Activated T-cell treated with anti-CD3 and anti-CD28 coated beads, Interleukin-2, amount 50 U/mL, for 4 hours (primary cell): Measurements from ENCODE around the gene EHMT2. TPM values are rescaled to one million over a fixed set of nuclear protein-coding genes. Genes with fewer than 3 reads are reported as not detected.
"Not testable (repeated sequence)": the region's sequence is repeated elsewhere in the genome, so short reads cannot be mapped to it uniquely, and the experiment has no call there.

ENCODE experiments used
- ATAC-seq, 2 donors: fragments of 200-7000 bp; cut with Tn5 transposase; one replicate each; pipeline ENCODE4 v1.10.0; 2021
- DNase-seq: peaks from one replicate; pipeline ENCODE4 v3.0.0-alpha.2; 2020
- H3K27me3 Mint-ChIP-seq: one replicate; pipeline ENCODE4 v1.8.0; 2021; ENCODE audit warnings: low read depth, mixed read lengths
- H3K36me3 Mint-ChIP-seq: one replicate; pipeline ENCODE4 v1.8.0; 2022; ENCODE audit warnings: mixed read lengths; ENCODE audit not compliant: insufficient read depth
- H3K4me1 Mint-ChIP-seq: one replicate; pipeline ENCODE4 v1.8.0; 2021; ENCODE audit warnings: low read depth, mixed read lengths
- H3K4me3 Mint-ChIP-seq: one replicate; pipeline ENCODE4 v1.8.0; 2021; ENCODE audit warnings: mild to moderate bottlenecking, moderate library complexity, mixed read lengths
- H3K9me3 Mint-ChIP-seq: one replicate; pipeline ENCODE4 v1.8.0; 2021; ENCODE audit warnings: mixed read lengths
- total RNA-seq, 3 donors: library from RNA; stranded (reverse); gene quantifications; one replicate each; pipeline ENCODE4 v1.2.1, GENCODE V29; 2021

The EHMT2 gene
- total RNA-seq, 3 donors from 2014 or later, result 52.8 to 70.9 (median 67.8) TPM

GRCh38 chr6:31927242-31927862, 29.9 kb upstream of the EHMT2 start, which contains the start of gene C2:
TSS of gene C2 (plus strand) at chr6:31927717. CDS start at chr6:31927753, 36 bp downstream.
- Mint-ChIP-seq H3K4me1 (no peaks in the 10 kb centered on the region), H3K36me3 (no peaks in the 10 kb centered on the region), H3K4me3 (no peak within 1 kb of the TSS), H3K9me3 (no peaks in the 10 kb centered on the region), H3K27me3 (no peaks in the 10 kb centered on the region)
- ATAC-seq (no peak), DNase-seq (no peak)

- Mint-ChIP-seq H3K9me3 (no peaks in the 10 kb centered on the region), H3K36me3 (no peaks in the 10 kb centered on the region), H3K4me1 (no peaks in the 10 kb centered on the region), H3K27me3 (no peaks in the 10 kb centered on the region), H3K4me3 (no peak overlapping the region)
- ATAC-seq, result peak in 1 of 2 donors; percentile 30
- no peak for DNase-seq
Measured at GRCh38 chr6:31922942-31923341, 25.4 kb upstream of the EHMT2 start.

- H3K9me3 Mint-ChIP-seq, result no peaks in the 10 kb centered on the region
- H3K4me3 Mint-ChIP-seq, result no peak overlapping the region
- no peak for DNase-seq
- no peaks in the 10 kb centered on the region for H3K36me3 Mint-ChIP-seq
- H3K27me3 Mint-ChIP-seq, result peaks cover 3% of the 10 kb centered on the region
- ATAC-seq, result no peak
- no peaks in the 10 kb centered on the region for H3K4me1 Mint-ChIP-seq
Measured at GRCh38 chr6:31920811-31921210, 23.3 kb upstream of the EHMT2 start.

- Mint-ChIP-seq H3K9me3 (no peaks in the 10 kb centered on the region), H3K4me3 (no peak overlapping the region), H3K4me1 (no peaks in the 10 kb centered on the region), H3K36me3 (no peaks in the 10 kb centered on the region), H3K27me3 (peaks cover 6% of the 10 kb centered on the region)
- ATAC-seq (no peak), DNase-seq (no peak)
Measured at GRCh38 chr6:31919624-31920303, 22.3 kb upstream of the EHMT2 start.

- ATAC-seq, result no peak
- no peaks in the 10 kb centered on the region for H3K4me1 Mint-ChIP-seq
- no peak overlapping the region for H3K4me3 Mint-ChIP-seq
- H3K9me3 Mint-ChIP-seq, result no peaks in the 10 kb centered on the region
- no peaks in the 10 kb centered on the region for H3K36me3 Mint-ChIP-seq
- H3K27me3 Mint-ChIP-seq, result peaks cover 6% of the 10 kb centered on the region
- no peak for DNase-seq
Measured at GRCh38 chr6:31918069-31918720, 20.7 kb upstream of the EHMT2 start.

- no peak overlapping the region for H3K4me3 Mint-ChIP-seq
- H3K9me3 Mint-ChIP-seq, result no peaks in the 10 kb centered on the region
- DNase-seq (no peak), ATAC-seq (no peak)
- no peaks in the 10 kb centered on the region for H3K36me3 Mint-ChIP-seq
- H3K27me3 Mint-ChIP-seq, result peaks cover 7% of the 10 kb centered on the region
- H3K4me1 Mint-ChIP-seq, result peaks cover 2% of the 10 kb centered on the region
Measured at GRCh38 chr6:31915756-31916155, 18.3 kb upstream of the EHMT2 start.

GRCh38 chr6:31915351-31915750, 17.9 kb upstream of the EHMT2 start:
- H3K9me3 Mint-ChIP-seq, result no peaks in the 10 kb centered on the region
- H3K27me3 Mint-ChIP-seq, result peaks cover 7% of the 10 kb centered on the region
- DNase-seq (no peak), ATAC-seq (no peak)
- no peaks in the 10 kb centered on the region for H3K36me3 Mint-ChIP-seq
- peaks cover 3% of the 10 kb centered on the region for H3K4me1 Mint-ChIP-seq
- no peak overlapping the region for H3K4me3 Mint-ChIP-seq

GRCh38 chr6:31911826-31912585, 14.5 kb upstream of the EHMT2 start:
- H3K36me3 Mint-ChIP-seq, result no peaks in the 10 kb centered on the region
- ATAC-seq (no peak), DNase-seq (no peak)
- H3K9me3 Mint-ChIP-seq, result no peaks in the 10 kb centered on the region
- H3K4me3 Mint-ChIP-seq, result no peak overlapping the region
- H3K27me3 Mint-ChIP-seq, result peaks cover 13% of the 10 kb centered on the region
- H3K4me1 Mint-ChIP-seq, result peaks cover 7% of the 10 kb centered on the region

GRCh38 chr6:31909298-31909697, 11.8 kb upstream of the EHMT2 start:
- not testable (repeated sequence) for DNase-seq, H3K4me3 Mint-ChIP-seq, ATAC-seq, H3K4me1 Mint-ChIP-seq, H3K9me3 Mint-ChIP-seq, H3K36me3 Mint-ChIP-seq
- peaks cover 11% of the 10 kb centered on the region for H3K27me3 Mint-ChIP-seq

GRCh38 chr6:31908791-31909190, 11.3 kb upstream of the EHMT2 start:
- no peak for DNase-seq
- no peak overlapping the region for H3K4me3 Mint-ChIP-seq
- ATAC-seq, result peak; percentile 51 to 54

GRCh38 chr6:31908255-31908654, 10.8 kb upstream of the EHMT2 start:
- H3K36me3 Mint-ChIP-seq, H3K4me3 Mint-ChIP-seq, DNase-seq, H3K9me3 Mint-ChIP-seq, H3K4me1 Mint-ChIP-seq, ATAC-seq: not testable (repeated sequence)
- H3K27me3 Mint-ChIP-seq, result peaks cover 11% of the 10 kb centered on the region

More at GRCh38 chr6:31908791-31909190, 11.3 kb upstream of the EHMT2 start:
- Mint-ChIP-seq H3K36me3 (no peaks in the 10 kb centered on the region), H3K9me3 (no peaks in the 10 kb centered on the region), H3K4me1 (peaks cover 7% of the 10 kb centered on the region), H3K27me3 (peaks cover 11% of the 10 kb centered on the region)

- ATAC-seq (peak; percentile 25 to 44), DNase-seq (no peak)
- Mint-ChIP-seq H3K4me3 (no peak overlapping the region), H3K9me3 (no peaks in the 10 kb centered on the region), H3K4me1 (peaks cover 15% of the 10 kb centered on the region), H3K27me3 (peaks cover 10% of the 10 kb centered on the region), H3K36me3 (no peaks in the 10 kb centered on the region)
Measured at GRCh38 chr6:31907158-31907813, 9.8 kb upstream of the EHMT2 start.

- H3K4me3 Mint-ChIP-seq, H3K36me3 Mint-ChIP-seq, ATAC-seq, DNase-seq, H3K27me3 Mint-ChIP-seq, H3K9me3 Mint-ChIP-seq: not testable (repeated sequence)
- H3K4me1 Mint-ChIP-seq, result peaks cover 15% of the 10 kb centered on the region
Measured at GRCh38 chr6:31906727-31907126, 9.2 kb upstream of the EHMT2 start.

- no peak overlapping the region for H3K4me3 Mint-ChIP-seq
- DNase-seq, result no peak
- peaks cover 9% of the 10 kb centered on the region for H3K27me3 Mint-ChIP-seq
- H3K4me1 Mint-ChIP-seq, result peaks cover 13% of the 10 kb centered on the region
- H3K9me3 Mint-ChIP-seq, result no peaks in the 10 kb centered on the region
- ATAC-seq, result no peak
- H3K36me3 Mint-ChIP-seq, result no peaks in the 10 kb centered on the region
Measured at GRCh38 chr6:31906122-31906521, 8.6 kb upstream of the EHMT2 start.
